Upper lobe of right lung (tissue), 1 donor: ENCODE results near the gene CMKLR1. TPM values are rescaled to one million over a fixed set of nuclear protein-coding genes. Genes with fewer than 3 reads are reported as not detected.

ENCODE experiments used
- ATAC-seq: fragments of 200-7000 bp; cut with Tn5 transposase; one replicate; pipeline ENCODE4 v1.9.1; 2020; ENCODE audit warnings: mild to moderate bottlenecking, moderate library complexity
- DNase-seq: peaks from one replicate; pipeline ENCODE4 v3.0.0-alpha.2; 2020
- H3K27ac ChIP-seq: fragments of 200-600 bp; one replicate; pipeline ENCODE4 v1.8.0; 2022
- H3K27me3 ChIP-seq: fragments of 200-600 bp; one replicate; pipeline ENCODE4 v1.8.0; 2022; ENCODE audit warnings: mild to moderate bottlenecking
- H3K36me3 ChIP-seq: fragments of 200-600 bp; one replicate; pipeline ENCODE4 v1.8.0; 2022
- H3K4me1 ChIP-seq: fragments of 200-600 bp; one replicate; pipeline ENCODE4 v1.8.0; 2022
- H3K4me3 ChIP-seq: fragments of 200-600 bp; one replicate; pipeline ENCODE4 v1.8.0; 2022; ENCODE audit warnings: mild to moderate bottlenecking
- H3K9me3 ChIP-seq: fragments of 200-600 bp; one replicate; pipeline ENCODE4 v1.8.0; 2022
- CTCF ChIP-seq: fragments of 200-600 bp; IDR thresholded peaks from one replicate; pipeline ENCODE4 v1.8.0; 2022; ENCODE audit warnings: antibody characterized with exemption
- intact Hi-C: fragments of 100-400 bp; cut with DNase I; formaldehyde crosslinking; loops from one replicate; pipeline ENCODE4 v1.11.0; 2022
- total RNA-seq: library from RNA; stranded (reverse); fragmentation: NEBNext Ultra II Directional; extraction: Animal tissue kit (Norgen Biotek cat#: 25700); gene quantifications from one replicate; pipeline ENCODE4 v1.2.1, GENCODE V29; 2021
- donor health status: DM: no; HTN: yes; CAD: no; lungs with severe emphysema.

The CMKLR1 gene
- total RNA-seq, 1 donor from 2014 or later, result 29.1 TPM

- no peaks in the 10 kb centered on the region for H3K9me3 ChIP-seq
- intact Hi-C loops, result no loop called here
- peaks cover 91% of the 10 kb centered on the region for H3K4me1 ChIP-seq
- peak; percentile 34 for TF ChIP-seq CTCF
- H3K4me3 ChIP-seq, result no peak overlapping the region
- DNase-seq (peak; percentile 76), ATAC-seq (peak; percentile 78)
- no peaks in the 10 kb centered on the region for H3K36me3 ChIP-seq
- peak overlapping the region; percentile 78 for H3K27ac ChIP-seq
- no peaks in the 10 kb centered on the region for H3K27me3 ChIP-seq
Measured at GRCh38 chr12:108302403-108303311, 36.5 kb downstream of the CMKLR1 start.

- Histone ChIP-seq H3K36me3 (no peaks in the 10 kb centered on the region), H3K9me3 (no peaks in the 10 kb centered on the region), H3K27ac (peak overlapping the region; percentile 78), H3K4me3 (no peak overlapping the region), H3K4me1 (peaks cover 90% of the 10 kb centered on the region), H3K27me3 (no peaks in the 10 kb centered on the region)
- DNase-seq (peak; percentile 51), ATAC-seq (no peak)
- intact Hi-C loops, result no loop called here
- no peak for TF ChIP-seq CTCF
Measured at GRCh38 chr12:108302016-108302402, 37.1 kb downstream of the CMKLR1 start.

GRCh38 chr12:108301346-108301745 is 37.8 kb downstream of the CMKLR1 start:
- H3K4me3 ChIP-seq, result no peak overlapping the region
- H3K9me3 ChIP-seq, result no peaks in the 10 kb centered on the region
- ATAC-seq (no peak), DNase-seq (peak; percentile 27)
- H3K4me1 ChIP-seq, result peaks cover 90% of the 10 kb centered on the region
- no peaks in the 10 kb centered on the region for H3K36me3 ChIP-seq
- no peaks in the 10 kb centered on the region for H3K27me3 ChIP-seq
- H3K27ac ChIP-seq, result no peak overlapping the region
- no peak for TF ChIP-seq CTCF
- intact Hi-C loops, result no loop called here

- DNase-seq (no peak), ATAC-seq (no peak)
- Histone ChIP-seq H3K27me3 (no peaks in the 10 kb centered on the region), H3K4me1 (peaks cover 77% of the 10 kb centered on the region), H3K4me3 (no peak overlapping the region), H3K9me3 (no peaks in the 10 kb centered on the region), H3K27ac (peak overlapping the region; percentile 42), H3K36me3 (no peaks in the 10 kb centered on the region)
- intact Hi-C loops, result no loop called here
- no peak for TF ChIP-seq CTCF
Measured at GRCh38 chr12:108299980-108300696, 39.0 kb downstream of the CMKLR1 start.

GRCh38 chr12:108299516-108299915 is 39.6 kb downstream of the CMKLR1 start:
- H3K9me3 ChIP-seq, result no peaks in the 10 kb centered on the region
- peak overlapping the region; percentile 42 for H3K27ac ChIP-seq
- H3K36me3 ChIP-seq, result no peaks in the 10 kb centered on the region
- ATAC-seq (no peak), DNase-seq (no peak)
- H3K4me1 ChIP-seq, result peaks cover 71% of the 10 kb centered on the region
- TF ChIP-seq CTCF, result no peak
- no peak overlapping the region for H3K4me3 ChIP-seq
- intact Hi-C loops, result no loop called here
- H3K27me3 ChIP-seq, result no peaks in the 10 kb centered on the region
